ENCODE data around the gene NLRC5.

NLRC5 gene

GRCh38 chr16:56981729-56982271 lies 7.6 kb upstream of the NLRC5 start:
- no peak for TF ChIP-seq REST (IDR thresholded peaks at IDR 0.05; ENCODE audit: insufficient read depth in 1 of 2, low read depth in 2 of 2, low read length in 2 of 2)
- no peak for TF ChIP-seq FOXP2 (optimal IDR thresholded peaks at IDR 0.05; ENCODE audit: borderline replicate concordance, extremely low read depth, extremely low read length, insufficient read depth)
- TF ChIP-seq POLR2AphosphoS5 (IDR thresholded peaks at IDR 0.05; ENCODE audit: low read depth, low read length): no peak
- TF ChIP-seq TAF1 (IDR thresholded peaks at IDR 0.05; ENCODE audit: borderline replicate concordance, insufficient read depth, low read length): no peak
- no peak for TF ChIP-seq SIN3A (IDR thresholded peaks at IDR 0.05; ENCODE audit: borderline replicate concordance, insufficient read depth, low read length)

GRCh38 chr16:56982695-56983094 lies 6.7 kb upstream of the NLRC5 start:
- TF ChIP-seq SIN3A (IDR thresholded peaks at IDR 0.05; ENCODE audit: borderline replicate concordance, insufficient read depth, low read length) (no peak), TAF1 (IDR thresholded peaks at IDR 0.05; ENCODE audit: borderline replicate concordance, insufficient read depth, low read length) (no peak), POLR2AphosphoS5 (IDR thresholded peaks at IDR 0.05; ENCODE audit: low read depth, low read length) (no peak), REST (IDR thresholded peaks at IDR 0.05; ENCODE audit: insufficient read depth in 1 of 2, low read depth in 2 of 2, low read length in 2 of 2) (no peak), FOXP2 (optimal IDR thresholded peaks at IDR 0.05; ENCODE audit: borderline replicate concordance, extremely low read depth, extremely low read length, insufficient read depth) (no peak)

GRCh38 chr16:56983211-56983751 lies 6.1 kb upstream of the NLRC5 start:
- no peak for TF ChIP-seq POLR2AphosphoS5 (IDR thresholded peaks at IDR 0.05; ENCODE audit: low read depth, low read length)
- no peak for TF ChIP-seq REST (IDR thresholded peaks at IDR 0.05; ENCODE audit: insufficient read depth in 1 of 2, low read depth in 2 of 2, low read length in 2 of 2)

GRCh38 chr16:56984639-56985038 lies 4.7 kb upstream of the NLRC5 start:
- no peak for TF ChIP-seq FOXP2 (optimal IDR thresholded peaks at IDR 0.05; ENCODE audit: borderline replicate concordance, extremely low read depth, extremely low read length, insufficient read depth)
- no peak for TF ChIP-seq SIN3A (IDR thresholded peaks at IDR 0.05; ENCODE audit: borderline replicate concordance, insufficient read depth, low read length)
- no peak for TF ChIP-seq REST (IDR thresholded peaks at IDR 0.05; ENCODE audit: insufficient read depth in 1 of 2, low read depth in 2 of 2, low read length in 2 of 2)
- no peak for TF ChIP-seq POLR2AphosphoS5 (IDR thresholded peaks at IDR 0.05; ENCODE audit: low read depth, low read length)
- TF ChIP-seq TAF1 (IDR thresholded peaks at IDR 0.05; ENCODE audit: borderline replicate concordance, insufficient read depth, low read length): no peak
